ENCODE results near the gene ELMO1.

GRCh38 chr7:37212051-37212450, 236.6 kb downstream of the ELMO1 start:
- TF ChIP-seq, protein P1, sequence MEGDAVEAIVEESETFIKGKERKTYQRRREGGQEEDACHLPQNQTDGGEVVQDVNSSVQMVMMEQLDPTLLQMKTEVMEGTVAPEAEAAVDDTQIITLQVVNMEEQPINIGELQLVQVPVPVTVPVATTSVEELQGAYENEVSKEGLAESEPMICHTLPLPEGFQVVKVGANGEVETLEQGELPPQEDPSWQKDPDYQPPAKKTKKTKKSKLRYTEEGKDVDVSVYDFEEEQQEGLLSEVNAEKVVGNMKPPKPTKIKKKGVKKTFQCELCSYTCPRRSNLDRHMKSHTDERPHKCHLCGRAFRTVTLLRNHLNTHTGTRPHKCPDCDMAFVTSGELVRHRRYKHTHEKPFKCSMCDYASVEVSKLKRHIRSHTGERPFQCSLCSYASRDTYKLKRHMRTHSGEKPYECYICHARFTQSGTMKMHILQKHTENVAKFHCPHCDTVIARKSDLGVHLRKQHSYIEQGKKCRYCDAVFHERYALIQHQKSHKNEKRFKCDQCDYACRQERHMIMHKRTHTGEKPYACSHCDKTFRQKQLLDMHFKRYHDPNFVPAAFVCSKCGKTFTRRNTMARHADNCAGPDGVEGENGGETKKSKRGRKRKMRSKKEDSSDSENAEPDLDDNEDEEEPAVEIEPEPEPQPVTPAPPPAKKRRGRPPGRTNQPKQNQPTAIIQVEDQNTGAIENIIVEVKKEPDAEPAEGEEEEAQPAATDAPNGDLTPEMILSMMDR (IDR thresholded peaks at IDR 0.05; ENCODE audit: low read depth, low read length): no peak
- TF ChIP-seq POLR2A (IDR thresholded peaks at IDR 0.05; ENCODE audit: extremely low read depth, insufficient read length) (no peak), MAX (IDR thresholded peaks at IDR 0.05; ENCODE audit: low read depth, low read length) (no peak), MYC (IDR thresholded peaks at IDR 0.05; ENCODE audit: low read depth, low read length) (no peak)

Measured in NB4 (cell line).